OCI-LY7 (cell line): ENCODE data around the gene SORCS1. TPM values are rescaled to one million over a fixed set of nuclear protein-coding genes. Genes with fewer than 3 reads are reported as not detected.

ENCODE experiments used
- BruUV-seq: library from RNA; stranded (reverse); fragments of 400-500 nt; replicated peaks from 2 replicates; lab custom pipeline; 2021; lab: Mats Ljungman, UMichigan
- CTCF ChIA-PET: fragments of 300-600 bp; sonication (Branson Sonifier 250); formaldehyde crosslinking; loops from one replicate; lab custom pipeline; 2022; ENCODE audit warnings: antibody characterized with exemption; ENCODE audit not compliant: unreplicated experiment; lab: Charles Lee
- POLR2A ChIA-PET: fragments of 300-600 bp; sonication (Branson Sonifier 250); formaldehyde crosslinking; loops from one replicate; lab custom pipeline; 2022; ENCODE audit warnings: antibody characterized with exemption; lab: Charles Lee
- DNase-seq: peaks from one replicate; pipeline ENCODE4 v3.0.0-alpha.2; 2015; ENCODE audit warnings: low spot score
- H2AFZ ChIP-seq: fragments of 200-600 bp; sonication (generic), shearing (Covaris generic); 2 replicates; pipeline ENCODE4 v1.6.1; 2014; ENCODE audit warnings: mild to moderate bottlenecking, antibody characterized with exemption, low read length, moderate library complexity
- H3K27ac ChIP-seq: fragments of 200-600 bp; sonication (generic); 2 replicates; pipeline ENCODE4 v1.5.1; 2014; ENCODE audit warnings: mixed run types, low read depth, mild to moderate bottlenecking, moderate library complexity, low read length, inconsistent platforms; ENCODE audit not compliant: poor library complexity, severe bottlenecking
- H3K36me3 ChIP-seq: fragments of 200-600 bp; sonication (generic); 2 replicates; pipeline ENCODE4 v1.6.1; 2014; ENCODE audit warnings: mild to moderate bottlenecking, antibody characterized with exemption, low read length, moderate library complexity, mixed read lengths; ENCODE audit not compliant: insufficient read depth
- H3K4me1 ChIP-seq: fragments of 200-600 bp; sonication (generic); 2 replicates; pipeline ENCODE4 v1.5.1; 2014; ENCODE audit warnings: mild to moderate bottlenecking, low read length; ENCODE audit not compliant: insufficient read depth, poor library complexity, severe bottlenecking
- H3K4me2 ChIP-seq: fragments of 200-600 bp; sonication (generic); 2 replicates; pipeline ENCODE4 v1.6.1; 2014; ENCODE audit warnings: mild to moderate bottlenecking, low read length
- H3K4me3 ChIP-seq: fragments of 200-600 bp; sonication (generic); 2 replicates; pipeline ENCODE4 v1.5.1; 2014; ENCODE audit warnings: mild to moderate bottlenecking, low read depth, low read length; ENCODE audit not compliant: poor library complexity, severe bottlenecking
- H3K79me2 ChIP-seq: fragments of 200-600 bp; sonication (generic); 2 replicates; pipeline ENCODE4 v1.6.1; 2016; ENCODE audit warnings: low read depth, mild to moderate bottlenecking, low read length, moderate library complexity, mixed read lengths; ENCODE audit not compliant: insufficient read depth
- H3K9me2 ChIP-seq: fragments of 200-600 bp; sonication (generic); 2 replicates; pipeline ENCODE4 v1.6.1; 2016; ENCODE audit warnings: mild to moderate bottlenecking, low read length, mixed read lengths; ENCODE audit not compliant: insufficient read depth
- H3K9me3 ChIP-seq: fragments of 200-600 bp; sonication (generic); 2 replicates; pipeline ENCODE4 v1.6.1; 2014; ENCODE audit warnings: mild to moderate bottlenecking, mixed run types, low read length, mixed read lengths
- H4K20me1 ChIP-seq: fragments of 200-600 bp; sonication (generic); 2 replicates; pipeline ENCODE4 v1.6.1; 2014; ENCODE audit warnings: mild to moderate bottlenecking, antibody characterized with exemption, low read length, moderate library complexity, mixed read lengths; ENCODE audit not compliant: insufficient read depth
- CTCF ChIP-seq: fragments of 200-600 bp; sonication (generic); conservative IDR thresholded peaks from 2 replicates; pipeline ENCODE4 v1.5.1; 2014; ENCODE audit warnings: mild to moderate bottlenecking, antibody characterized with exemption, low read length, moderate library complexity, mixed read lengths
- EZH2phosphoT487 ChIP-seq: fragments of 200-600 bp; sonication (generic); IDR thresholded peaks from 2 replicates; pipeline ENCODE4 v1.6.1; 2018; ENCODE audit warnings: low read depth, borderline replicate concordance, mild to moderate bottlenecking, mixed run types, antibody characterized with exemption, low read length, moderate library complexity, mixed read lengths
- intact Hi-C: fragments of 100-400 bp; cut with micrococcal nuclease; formaldehyde crosslinking; loops from one replicate; pipeline ENCODE4 v1.10.0; 2022; ENCODE audit not compliant: unreplicated experiment
- total RNA-seq, 2 experiments: library from RNA; depleted of rRNA in 1 of 2; stranded (reverse); fragments of >200 nt in 1 of 2; shearing (Covaris generic) in 1 of 2; gene quantifications; 2 replicates each; pipeline ENCODE4 v1.2.3, GENCODE V29; 2014 to 2022

SORCS1 gene
- total RNA-seq, 2 experiments from 2014 or later, result not detected

DNA sequence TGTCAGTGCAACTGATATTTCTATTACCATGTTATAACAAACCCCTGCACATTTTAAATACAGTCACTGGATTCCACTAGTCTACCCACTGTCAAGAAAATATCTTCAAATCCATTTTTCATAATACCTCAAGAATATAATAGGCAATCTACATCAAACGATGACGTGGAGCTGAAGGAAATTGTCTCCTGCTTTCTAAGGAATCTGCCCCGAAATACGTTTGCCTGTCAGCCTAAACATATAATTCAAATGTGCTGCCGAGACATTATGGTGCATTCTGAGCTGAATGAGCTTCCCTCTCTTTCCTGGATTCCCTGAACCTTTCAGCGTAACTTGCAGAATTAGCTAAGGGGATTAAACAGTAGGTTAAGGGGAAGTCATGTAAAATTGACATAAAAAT lies 306.8 kb downstream of the SORCS1 start:
- CTCF ChIA-PET, result no interaction called here
- Histone ChIP-seq H3K4me2 (no peak overlapping the region), H3K27ac (no peak overlapping the region), H3K9me3 (no peaks in the 10 kb centered on the region), H3K4me1 (no peaks in the 10 kb centered on the region), H4K20me1 (no peaks in the 10 kb centered on the region), H3K4me3 (no peak overlapping the region), H2AFZ (no peak overlapping the region), H3K79me2 (no peaks in the 10 kb centered on the region), H3K9me2 (no peaks in the 10 kb centered on the region), H3K36me3 (no peaks in the 10 kb centered on the region)
- POLR2A ChIA-PET, result interaction anchor here (0.5 kb wide), 1 partner anchor 119 kb away, joined by 3 read pairs; no protein-coding TSS in a partner anchor
- DNase-seq, result no peak
- intact Hi-C loops, result no loop called here
- no peak for TF ChIP-seq EZH2phosphoT487
- no peak for TF ChIP-seq CTCF
- BruUV-seq, result no TSS peak

- no peak for DNase-seq
- H3K36me3 ChIP-seq, result no peaks in the 10 kb centered on the region
- H3K9me2 ChIP-seq, result no peaks in the 10 kb centered on the region
- H2AFZ ChIP-seq, result no peak overlapping the region
- H3K4me2 ChIP-seq, result no peak overlapping the region
- no peaks in the 10 kb centered on the region for H4K20me1 ChIP-seq
- H3K79me2 ChIP-seq, result no peaks in the 10 kb centered on the region
- no peak overlapping the region for H3K4me3 ChIP-seq
- ChIA-PET POLR2A (interaction anchor here (0.5 kb wide), 1 partner anchor 119 kb away, joined by 3 read pairs; no protein-coding TSS in a partner anchor), CTCF (no interaction called here)
- H3K27ac ChIP-seq, result no peak overlapping the region
- H3K9me3 ChIP-seq, result no peaks in the 10 kb centered on the region
- no peak for TF ChIP-seq EZH2phosphoT487
- no peak for TF ChIP-seq CTCF
- intact Hi-C loops, result no loop called here
- no TSS peak for BruUV-seq
- H3K4me1 ChIP-seq, result no peaks in the 10 kb centered on the region
These were observed 307.3 kb downstream of the SORCS1 start for GRCh38 chr10:106857213-106857612.

GRCh38 chr10:106836933-106837663 lies 327.4 kb downstream of the SORCS1 start:
- no peaks in the 10 kb centered on the region for H3K36me3 ChIP-seq
- POLR2A ChIA-PET, result no interaction called here
- CTCF ChIA-PET, result no interaction called here
- H3K9me2 ChIP-seq, result no peaks in the 10 kb centered on the region
- H3K27ac ChIP-seq, result no peak overlapping the region
- H3K9me3 ChIP-seq, result no peaks in the 10 kb centered on the region
- intact Hi-C loops, result no loop called here
- no peak overlapping the region for H3K4me3 ChIP-seq
- no peaks in the 10 kb centered on the region for H3K79me2 ChIP-seq
- no peak overlapping the region for H2AFZ ChIP-seq
- H4K20me1 ChIP-seq, result no peaks in the 10 kb centered on the region
- no peak overlapping the region for H3K4me2 ChIP-seq
- no TSS peak for BruUV-seq
- no peak for DNase-seq
- no peak for TF ChIP-seq CTCF
- TF ChIP-seq EZH2phosphoT487, result no peak
- H3K4me1 ChIP-seq, result no peaks in the 10 kb centered on the region
